ENCODE results near the gene FLNB.

FLNB gene

DNA sequence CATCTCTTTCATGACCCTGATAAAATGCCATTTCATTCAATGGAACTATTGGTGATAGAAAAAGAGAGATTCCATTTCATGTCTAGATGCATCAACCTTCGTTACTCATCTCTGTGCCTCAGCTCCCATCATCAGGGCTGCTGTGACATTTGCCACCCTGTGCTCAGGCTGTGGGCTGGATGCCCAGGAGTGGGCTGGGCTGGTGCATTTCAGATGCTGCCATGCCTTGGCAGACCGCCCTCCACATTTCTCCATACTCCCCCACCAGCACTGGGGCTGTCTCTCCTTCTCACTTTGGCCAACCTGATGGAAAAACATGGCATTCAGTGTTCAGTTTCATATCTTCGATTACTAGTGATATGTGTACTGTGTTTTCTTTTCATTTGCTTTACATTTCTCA is 143.4 kb downstream of the FLNB start:
- Histone ChIP-seq H3K36me3 (ENCODE audit: control insufficient read depth in 2 of 2, insufficient read depth in 1 of 2, low read length in 2 of 2) (peaks cover 0 to 90% of the 10 kb centered on the region in 2 experiments; a peak in 1 of 3 replicates), H3K4me3 (ENCODE audit: low read depth, low read length) (no peak overlapping the region), H3K9me3 (ENCODE audit: control insufficient read depth, insufficient read depth, low read depth, low read length) (no peaks in the 10 kb centered on the region), H3K27ac (ENCODE audit: extremely low read depth, low read depth, low read length) (no peak overlapping the region), H3K4me1 (ENCODE audit: control insufficient read depth, insufficient read depth, low read length) (no peaks in the 10 kb centered on the region)
- ChIA-PET POLR2A (no interaction called here), CTCF (interaction anchor here (0.8 to 1.0 kb wide), 2 partner anchors 17 to 26 kb away, joined by 3 to 4 read pairs; no protein-coding TSS in a partner anchor)
- TF ChIP-seq ZNF548 (tag by site-specific recombination; IDR thresholded peaks at IDR 0.05) (no peak), ZFHX2 (tag by site-specific recombination; conservative IDR thresholded peaks at IDR 0.05) (no peak), GFI1B (tag by site-specific recombination; IDR thresholded peaks at IDR 0.05) (no peak), ZNF112 (tag by site-specific recombination; IDR thresholded peaks at IDR 0.05) (no peak), ZNF37A (tag by site-specific recombination; IDR thresholded peaks at IDR 0.05) (no peak), ZNF623 (tag by site-specific recombination; IDR thresholded peaks at IDR 0.05) (no peak), SP2 (tag by site-specific recombination; IDR thresholded peaks at IDR 0.05) (no peak), ZNF223 (tag by site-specific recombination; IDR thresholded peaks at IDR 0.05) (no peak)
- TF ChIP-seq, protein P1, sequence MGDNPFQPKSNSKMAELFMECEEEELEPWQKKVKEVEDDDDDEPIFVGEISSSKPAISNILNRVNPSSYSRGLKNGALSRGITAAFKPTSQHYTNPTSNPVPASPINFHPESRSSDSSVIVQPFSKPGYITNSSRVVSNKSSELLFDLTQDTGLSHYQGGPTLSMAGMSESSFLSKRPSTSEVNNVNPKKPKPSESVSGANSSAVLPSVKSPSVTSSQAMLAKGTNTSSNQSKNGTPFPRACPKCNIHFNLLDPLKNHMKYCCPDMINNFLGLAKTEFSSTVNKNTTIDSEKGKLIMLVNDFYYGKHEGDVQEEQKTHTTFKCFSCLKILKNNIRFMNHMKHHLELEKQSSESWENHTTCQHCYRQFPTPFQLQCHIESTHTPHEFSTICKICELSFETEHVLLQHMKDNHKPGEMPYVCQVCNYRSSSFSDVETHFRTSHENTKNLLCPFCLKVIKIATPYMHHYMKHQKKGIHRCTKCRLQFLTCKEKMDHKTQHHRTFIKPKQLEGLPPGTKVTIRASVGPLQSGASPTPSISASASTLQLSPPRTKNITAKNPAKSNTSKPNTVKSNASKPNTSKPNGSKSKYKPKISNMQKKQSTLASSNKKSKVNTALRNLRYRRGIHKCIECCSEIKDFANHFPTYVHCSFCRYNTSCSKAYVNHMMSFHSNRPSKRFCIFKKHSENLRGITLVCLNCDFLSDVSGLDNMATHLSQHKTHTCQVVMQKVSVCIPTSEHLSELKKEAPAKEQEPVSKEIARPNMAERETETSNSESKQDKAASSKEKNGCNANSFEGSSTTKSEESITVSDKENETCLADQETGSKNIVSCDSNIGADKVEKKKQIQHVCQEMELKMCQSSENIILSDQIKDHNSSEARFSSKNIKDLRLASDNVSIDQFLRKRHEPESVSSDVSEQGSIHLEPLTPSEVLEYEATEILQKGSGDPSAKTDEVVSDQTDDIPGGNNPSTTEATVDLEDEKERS (tag by site-specific recombination; IDR thresholded peaks at IDR 0.05) = no peak
- TF ChIP-seq, protein P2, sequence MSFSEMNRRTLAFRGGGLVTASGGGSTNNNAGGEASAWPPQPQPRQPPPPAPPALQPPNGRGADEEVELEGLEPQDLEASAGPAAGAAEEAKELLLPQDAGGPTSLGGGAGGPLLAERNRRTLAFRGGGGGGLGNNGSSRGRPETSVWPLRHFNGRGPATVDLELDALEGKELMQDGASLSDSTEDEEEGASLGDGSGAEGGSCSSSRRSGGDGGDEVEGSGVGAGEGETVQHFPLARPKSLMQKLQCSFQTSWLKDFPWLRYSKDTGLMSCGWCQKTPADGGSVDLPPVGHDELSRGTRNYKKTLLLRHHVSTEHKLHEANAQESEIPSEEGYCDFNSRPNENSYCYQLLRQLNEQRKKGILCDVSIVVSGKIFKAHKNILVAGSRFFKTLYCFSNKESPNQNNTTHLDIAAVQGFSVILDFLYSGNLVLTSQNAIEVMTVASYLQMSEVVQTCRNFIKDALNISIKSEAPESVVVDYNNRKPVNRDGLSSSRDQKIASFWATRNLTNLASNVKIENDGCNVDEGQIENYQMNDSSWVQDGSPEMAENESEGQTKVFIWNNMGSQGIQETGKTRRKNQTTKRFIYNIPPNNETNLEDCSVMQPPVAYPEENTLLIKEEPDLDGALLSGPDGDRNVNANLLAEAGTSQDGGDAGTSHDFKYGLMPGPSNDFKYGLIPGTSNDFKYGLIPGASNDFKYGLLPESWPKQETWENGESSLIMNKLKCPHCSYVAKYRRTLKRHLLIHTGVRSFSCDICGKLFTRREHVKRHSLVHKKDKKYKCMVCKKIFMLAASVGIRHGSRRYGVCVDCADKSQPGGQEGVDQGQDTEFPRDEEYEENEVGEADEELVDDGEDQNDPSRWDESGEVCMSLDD (tag by site-specific recombination; IDR thresholded peaks at IDR 0.05) = no peak

DNA sequence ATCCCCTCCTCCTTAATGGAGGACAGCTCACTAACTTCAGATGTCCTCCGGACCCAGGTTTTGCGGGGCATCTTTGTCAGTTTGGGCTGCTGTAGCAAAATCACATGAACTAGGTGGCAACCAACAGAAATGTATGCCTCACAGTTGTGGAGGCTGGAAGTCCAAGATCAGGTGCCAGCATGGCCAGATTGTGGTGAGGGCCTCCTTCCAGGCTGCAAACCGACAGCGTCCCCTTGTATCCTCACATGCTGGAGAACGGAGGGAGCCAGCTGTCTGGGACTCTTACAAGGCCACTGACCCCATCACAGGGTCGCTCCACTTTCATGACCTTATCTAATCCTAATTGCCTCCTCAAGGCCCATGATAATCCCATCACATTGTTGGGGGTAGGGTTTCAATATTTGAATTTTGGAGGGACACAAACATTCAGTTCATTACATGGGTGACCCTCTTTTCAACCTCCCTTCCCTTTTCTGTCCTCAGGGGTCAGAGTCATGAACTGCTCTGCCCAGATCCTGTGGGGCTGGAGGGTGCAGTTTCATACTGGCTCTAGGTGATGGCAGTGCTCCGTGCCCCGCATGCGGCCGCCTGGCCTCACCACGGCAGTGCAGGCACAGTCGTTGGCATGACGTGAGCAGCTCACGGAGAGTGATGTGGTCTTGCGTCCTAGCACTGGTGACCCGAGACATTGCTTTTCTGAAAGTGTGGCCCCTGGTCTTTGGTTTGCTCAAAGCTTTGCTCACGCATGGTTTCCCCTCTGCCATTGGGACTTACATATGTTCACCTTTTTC is 144.2 kb downstream of the FLNB start:
- Histone ChIP-seq H3K4me1 (ENCODE audit: control insufficient read depth, insufficient read depth, low read length) (no peaks in the 10 kb centered on the region), H3K4me3 (ENCODE audit: low read depth, low read length) (no peak overlapping the region), H3K27ac (ENCODE audit: extremely low read depth, low read depth, low read length) (no peak overlapping the region), H3K36me3 (ENCODE audit: control insufficient read depth in 2 of 2, insufficient read depth in 1 of 2, low read length in 2 of 2) (peaks cover 0 to 90% of the 10 kb centered on the region in 2 experiments; a peak in 1 of 3 replicates), H3K9me3 (ENCODE audit: control insufficient read depth, insufficient read depth, low read depth, low read length) (no peaks in the 10 kb centered on the region)
- ChIA-PET CTCF (interaction anchor here (1.0 kb wide), 1 partner anchor 25 kb away, joined by 4 read pairs; no protein-coding TSS in a partner anchor), POLR2A (no interaction called here)
- TF ChIP-seq ZNF302 (tag by site-specific recombination; IDR thresholded peaks at IDR 0.05; ENCODE audit: low read depth) (no peak), ZIC2 (tag by site-specific recombination; IDR thresholded peaks at IDR 0.05) (no peak), ZNF585B (tag by site-specific recombination; IDR thresholded peaks at IDR 0.05) (no peak), ZNF214 (tag by site-specific recombination; IDR thresholded peaks at IDR 0.05; ENCODE audit: borderline replicate concordance) (no peak), ZNF112 (tag by site-specific recombination; IDR thresholded peaks at IDR 0.05) (no peak), ZNF48 (tag by site-specific recombination; IDR thresholded peaks at IDR 0.05) (no peak), ZNF311 (tag by site-specific recombination; IDR thresholded peaks at IDR 0.05; ENCODE audit: borderline replicate concordance) (no peak), ZNF473 (tag by site-specific recombination; IDR thresholded peaks at IDR 0.05) (no peak), ZNF623 (tag by site-specific recombination; IDR thresholded peaks at IDR 0.05) (no peak), ZNF792 (tag by site-specific recombination; IDR thresholded peaks at IDR 0.05) (no peak), ZNF426 (tag by site-specific recombination; IDR thresholded peaks at IDR 0.05) (no peak), ZNF221 (tag by site-specific recombination; IDR thresholded peaks at IDR 0.05; ENCODE audit: borderline replicate concordance) (no peak), ZBTB1 (tag by site-specific recombination; IDR thresholded peaks at IDR 0.05) (no peak), ZFP3 (tag by site-specific recombination; IDR thresholded peaks at IDR 0.05; ENCODE audit: low read depth) (no peak), KLF9 (tag by site-specific recombination; IDR thresholded peaks at IDR 0.05; ENCODE audit: low read depth) (no peak), ZNF670 (tag by site-specific recombination; IDR thresholded peaks at IDR 0.05; ENCODE audit: low read depth) (no peak), MEIS1 (CRISPR knock-in tag; IDR thresholded peaks at IDR 0.05; ENCODE audit: borderline replicate concordance) (no peak), ZNF610 (tag by site-specific recombination; IDR thresholded peaks at IDR 0.05; ENCODE audit: borderline replicate concordance) (no peak)
- TF ChIP-seq, protein P3, sequence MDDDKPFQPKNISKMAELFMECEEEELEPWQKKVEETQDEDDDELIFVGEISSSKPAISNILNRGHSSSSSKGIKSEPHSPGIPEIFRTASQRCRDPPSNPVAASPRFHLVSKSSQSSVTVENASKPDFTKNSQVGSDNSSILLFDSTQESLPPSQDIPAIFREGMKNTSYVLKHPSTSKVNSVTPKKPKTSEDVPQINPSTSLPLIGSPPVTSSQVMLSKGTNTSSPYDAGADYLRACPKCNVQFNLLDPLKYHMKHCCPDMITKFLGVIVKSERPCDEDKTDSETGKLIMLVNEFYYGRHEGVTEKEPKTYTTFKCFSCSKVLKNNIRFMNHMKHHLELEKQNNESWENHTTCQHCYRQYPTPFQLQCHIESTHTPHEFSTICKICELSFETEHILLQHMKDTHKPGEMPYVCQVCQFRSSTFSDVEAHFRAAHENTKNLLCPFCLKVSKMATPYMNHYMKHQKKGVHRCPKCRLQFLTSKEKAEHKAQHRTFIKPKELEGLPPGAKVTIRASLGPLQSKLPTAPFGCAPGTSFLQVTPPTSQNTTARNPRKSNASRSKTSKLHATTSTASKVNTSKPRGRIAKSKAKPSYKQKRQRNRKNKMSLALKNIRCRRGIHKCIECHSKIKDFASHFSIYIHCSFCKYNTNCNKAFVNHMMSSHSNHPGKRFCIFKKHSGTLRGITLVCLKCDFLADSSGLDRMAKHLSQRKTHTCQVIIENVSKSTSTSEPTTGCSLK (tag by site-specific recombination; IDR thresholded peaks at IDR 0.05) = no peak

Data from HEK293 (cell line).